ENCODE results near the gene PLCB4. TPM values are rescaled to one million over a fixed set of nuclear protein-coding genes. Genes with fewer than 3 reads are reported as not detected.

The PLCB4 gene
- total RNA-seq, 2 experiments from 2014 or later: 0.06 TPM; not detected in 1

- Histone ChIP-seq H3K27ac (ENCODE audit: low read depth in 1 of 2, low read length in 2 of 2) (no peak overlapping the region), H3K27me3 (ENCODE audit: control insufficient read depth in 1 of 2, insufficient read depth in 2 of 2, low read length in 2 of 2) (no peaks in the 10 kb centered on the region), H3K36me3 (ENCODE audit: insufficient read depth, low read length) (no peaks in the 10 kb centered on the region), H3K4me3 (ENCODE audit: low read length) (no peak overlapping the region), H3K9me3 (ENCODE audit: control insufficient read depth in 1 of 2, insufficient read depth in 1 of 2, low read length in 2 of 2) (peaks cover 0 to 3% of the 10 kb centered on the region in 2 experiments), H3K4me1 (ENCODE audit: insufficient read depth, low read length) (no peaks in the 10 kb centered on the region)
- Mint-ChIP-seq H3K9me3 (peaks cover 4% of the 10 kb centered on the region), H3K4me1 (ENCODE audit: low read depth) (no peaks in the 10 kb centered on the region), H3K36me3 (ENCODE audit: low read depth) (no peaks in the 10 kb centered on the region), H3K27ac (no peak overlapping the region), H3K27me3 (no peaks in the 10 kb centered on the region), H3K4me3 (no peak overlapping the region)
- ATAC-seq (ENCODE audit: poor library complexity): no peak
- DNase-seq: no peak
- intact Hi-C loops (cut with DNase I, micrococcal nuclease): no loop called here
- POLR2A ChIA-PET: no interaction called here
- CTCF ChIA-PET: no interaction called here
- TF ChIP-seq CTCF (IDR thresholded peaks at IDR 0.05): no peak
Measured at GRCh38 chr20:9210356-9210755, 141.5 kb downstream of the PLCB4 start.

- intact Hi-C loops (cut with DNase I, micrococcal nuclease): no loop called here
- H3K36me3 Mint-ChIP-seq (ENCODE audit: low read depth): no peaks in the 10 kb centered on the region
- ATAC-seq (ENCODE audit: poor library complexity) (no peak), DNase-seq (no peak)
- Histone ChIP-seq H3K36me3 (ENCODE audit: insufficient read depth, low read length) (no peaks in the 10 kb centered on the region), H3K27ac (ENCODE audit: low read depth in 1 of 2, low read length in 2 of 2) (no peak overlapping the region), H3K4me3 (ENCODE audit: low read length) (no peak overlapping the region), H3K9me3 (ENCODE audit: control insufficient read depth in 1 of 2, insufficient read depth in 1 of 2, low read length in 2 of 2) (peaks cover 0 to 3% of the 10 kb centered on the region in 2 experiments), H3K27me3 (ENCODE audit: control insufficient read depth in 1 of 2, insufficient read depth in 2 of 2, low read length in 2 of 2) (no peaks in the 10 kb centered on the region), H3K4me1 (ENCODE audit: insufficient read depth, low read length) (no peaks in the 10 kb centered on the region)
- no peaks in the 10 kb centered on the region for H3K27me3 Mint-ChIP-seq
- ChIA-PET POLR2A (no interaction called here), CTCF (no interaction called here)
- no peak overlapping the region for H3K4me3 Mint-ChIP-seq
- TF ChIP-seq CTCF (IDR thresholded peaks at IDR 0.05): no peak
- H3K27ac Mint-ChIP-seq: no peak overlapping the region
- H3K9me3 Mint-ChIP-seq: peaks cover 4% of the 10 kb centered on the region
- H3K4me1 Mint-ChIP-seq (ENCODE audit: low read depth): no peaks in the 10 kb centered on the region
Measured at GRCh38 chr20:9211016-9211760, 142.3 kb downstream of the PLCB4 start.

- TF ChIP-seq CTCF (IDR thresholded peaks at IDR 0.05): no peak
- H3K4me1 ChIP-seq (ENCODE audit: insufficient read depth, low read length): no peaks in the 10 kb centered on the region
- ATAC-seq (ENCODE audit: poor library complexity) (no peak), DNase-seq (no peak)
- H3K9me3 ChIP-seq (ENCODE audit: control insufficient read depth in 1 of 2, insufficient read depth in 1 of 2, low read length in 2 of 2): no peaks in the 10 kb centered on the region
- no peak overlapping the region for H3K27ac Mint-ChIP-seq
- H3K27me3 Mint-ChIP-seq: no peaks in the 10 kb centered on the region
- no peaks in the 10 kb centered on the region for H3K36me3 Mint-ChIP-seq (ENCODE audit: low read depth)
- intact Hi-C loops (cut with DNase I, micrococcal nuclease): no loop called here
- POLR2A ChIA-PET: no interaction called here
- no peaks in the 10 kb centered on the region for H3K4me1 Mint-ChIP-seq (ENCODE audit: low read depth)
- peaks cover 4% of the 10 kb centered on the region for H3K9me3 Mint-ChIP-seq
- H3K27me3 ChIP-seq (ENCODE audit: control insufficient read depth in 1 of 2, insufficient read depth in 2 of 2, low read length in 2 of 2): no peaks in the 10 kb centered on the region
- H3K36me3 ChIP-seq (ENCODE audit: insufficient read depth, low read length): no peaks in the 10 kb centered on the region
- no peak overlapping the region for H3K27ac ChIP-seq (ENCODE audit: low read depth in 1 of 2, low read length in 2 of 2)
- H3K4me3 Mint-ChIP-seq: no peak overlapping the region
- H3K4me3 ChIP-seq (ENCODE audit: low read length): no peak overlapping the region
- CTCF ChIA-PET: no interaction called here
Measured at GRCh38 chr20:9212735-9213134, 143.8 kb downstream of the PLCB4 start.

Measured in CD4-positive, alpha-beta T cell (primary cell).